Activated CD8-positive, alpha-beta memory T cell treated with anti-CD3 and anti-CD28 coated beads, Interleukin-2, amount 10 ng/mL, durations not matched to agents 7 days and 5 days (primary cell): ENCODE measurements around the gene PRRT1. TPM values are rescaled to one million over a fixed set of nuclear protein-coding genes. Genes with fewer than 3 reads are reported as not detected.

ENCODE experiments used
- ATAC-seq: fragments of 150-1000 bp; cut with Tn5 transposase; one replicate; pipeline ENCODE4 v1.10.0; 2021; ENCODE audit warnings: moderate library complexity
- CTCF ChIA-PET: fragments of 350-600 bp; sonication (Branson Sonifier 250); formaldehyde crosslinking; loops from one replicate; lab custom pipeline; 2021; ENCODE audit warnings: antibody characterized with exemption; lab: Charles Lee
- DNase-seq: peaks from one replicate; pipeline ENCODE4 v3.0.0-alpha.2; 2020
- H3K27ac Mint-ChIP-seq: one replicate; pipeline ENCODE4 v1.8.0; 2021; ENCODE audit warnings: mild to moderate bottlenecking, mixed read lengths
- H3K27me3 Mint-ChIP-seq: one replicate; pipeline ENCODE4 v1.8.0; 2021; ENCODE audit warnings: mixed read lengths
- H3K36me3 Mint-ChIP-seq: one replicate; pipeline ENCODE4 v1.8.0; 2021; ENCODE audit warnings: mild to moderate bottlenecking, mixed read lengths
- H3K4me1 Mint-ChIP-seq: one replicate; pipeline ENCODE4 v1.8.0; 2021; ENCODE audit warnings: mixed read lengths
- H3K4me3 Mint-ChIP-seq: one replicate; pipeline ENCODE4 v1.8.0; 2021; ENCODE audit warnings: mild to moderate bottlenecking, moderate library complexity, mixed read lengths
- H3K9me3 Mint-ChIP-seq: one replicate; pipeline ENCODE4 v1.8.0; 2022; ENCODE audit warnings: low read depth, mixed read lengths
- total RNA-seq, 2 experiments: library from RNA; stranded (reverse); gene quantifications; one replicate each; pipeline ENCODE4 v1.2.3, GENCODE V29; 2021

PRRT1 gene
- total RNA-seq, 2 experiments from 2014 or later, result 0.23 to 0.28 TPM

DNA sequence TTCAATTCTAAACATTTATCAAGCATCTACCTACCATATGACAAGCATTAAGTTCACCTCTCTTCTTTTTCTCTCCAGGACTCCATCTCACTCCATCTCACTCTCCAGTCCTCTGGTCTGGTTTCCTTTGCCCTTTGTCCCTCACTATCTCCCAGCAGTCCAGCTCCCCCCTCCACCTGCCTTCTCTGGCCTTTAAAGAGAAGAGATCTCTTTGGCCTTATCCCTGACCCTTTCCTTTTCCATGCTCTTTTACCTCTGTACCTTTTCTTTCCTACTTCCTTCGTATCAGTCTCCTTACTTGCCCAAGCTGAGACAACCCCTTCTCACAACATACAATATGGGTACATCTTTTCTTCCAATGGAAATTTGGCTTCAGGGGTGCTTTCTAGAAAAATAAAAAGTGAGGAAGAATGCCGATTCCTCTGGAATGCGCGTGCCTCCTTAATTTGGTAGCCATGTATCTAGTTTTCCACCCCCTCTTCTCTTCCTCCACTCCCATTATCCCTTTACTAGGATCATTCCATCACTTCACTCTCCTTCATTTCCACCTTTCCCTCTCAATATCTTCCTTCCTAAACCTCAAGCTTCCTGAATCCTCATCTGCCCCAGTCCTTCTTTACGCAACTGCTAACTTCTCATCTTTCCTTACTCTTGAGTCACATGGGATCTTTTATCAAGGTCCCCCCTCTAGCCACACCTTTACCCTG, 24.9 kb upstream of the PRRT1 start:
- Mint-ChIP-seq H3K4me1 (peaks cover 62% of the 10 kb centered on the region), H3K4me3 (peak overlapping the region; percentile 93), H3K36me3 (peaks cover 12% of the 10 kb centered on the region), H3K27ac (peak overlapping the region; percentile 94), H3K9me3 (no peaks in the 10 kb centered on the region), H3K27me3 (no peaks in the 10 kb centered on the region)
- CTCF ChIA-PET, result interaction anchor here (1.1 to 4.6 kb wide), 4 partner anchors 15 to 58 kb away, joined by 3 to 31 read pairs (median 8); partner anchors contain the start of genes GPSM3, PBX2 and PRRT1
- ATAC-seq (no peak), DNase-seq (no peak)

- no peaks in the 10 kb centered on the region for H3K27me3 Mint-ChIP-seq
- DNase-seq (peak; percentile 98), ATAC-seq (peak; percentile 62)
- H3K4me3 Mint-ChIP-seq, result peak within 1 kb of the TSS; percentile 93
- no peaks in the 10 kb centered on the region for H3K9me3 Mint-ChIP-seq
- CTCF ChIA-PET, result interaction anchor here (4.6 kb wide), 1 partner anchor 16 kb away, joined by 31 read pairs; the partner anchor contains the start of genes GPSM3 and PBX2
- H3K36me3 Mint-ChIP-seq, result peaks cover 12% of the 10 kb centered on the region
- peak within 1 kb of the TSS; percentile 94 for H3K27ac Mint-ChIP-seq
- peaks cover 59% of the 10 kb centered on the region for H3K4me1 Mint-ChIP-seq
Measured at GRCh38 chr6:32175711-32176475, 24.2 kb upstream of the PRRT1 start, which contains the start of gene AGPAT1. TSS of gene AGPAT1 (minus strand) at chr6:32176084. CDS start at chr6:32171496, 4,588 bp downstream.

DNA sequence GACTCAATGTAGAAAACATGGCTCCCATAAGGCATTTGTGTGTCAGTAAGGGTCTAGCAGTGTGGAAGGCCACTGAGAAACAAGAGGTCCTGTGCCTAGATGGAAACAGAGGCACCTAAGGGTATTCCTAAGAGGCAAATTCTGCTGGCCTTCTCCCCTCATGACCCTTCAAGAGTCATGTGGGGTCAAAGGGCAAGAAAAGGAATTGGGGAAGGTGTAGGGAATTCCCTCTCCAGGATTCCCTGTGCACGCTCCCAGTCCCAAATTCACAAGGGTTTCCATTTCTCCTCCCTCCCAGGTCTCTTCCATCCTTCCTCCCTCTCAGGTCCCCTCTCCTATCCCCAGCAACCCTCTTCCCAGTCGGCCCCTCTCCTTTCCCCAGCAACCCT, 23.6 kb upstream of the PRRT1 start:
- Mint-ChIP-seq H3K4me3 (peak overlapping the region; percentile 93), H3K27me3 (no peaks in the 10 kb centered on the region), H3K36me3 (peaks cover 7% of the 10 kb centered on the region), H3K27ac (peak overlapping the region; percentile 94), H3K4me1 (peaks cover 55% of the 10 kb centered on the region), H3K9me3 (no peaks in the 10 kb centered on the region)
- CTCF ChIA-PET, result no interaction called here
- no peak for ATAC-seq
- DNase-seq, result no peak

- CTCF ChIA-PET, result no interaction called here
Measured at GRCh38 chr6:32174416-32174815, 22.7 kb upstream of the PRRT1 start.

GRCh38 chr6:32173051-32173727, 21.4 kb upstream of the PRRT1 start:
- DNase-seq (no peak), ATAC-seq (no peak)
- no peaks in the 10 kb centered on the region for H3K27me3 Mint-ChIP-seq
- no peaks in the 10 kb centered on the region for H3K9me3 Mint-ChIP-seq
- H3K36me3 Mint-ChIP-seq, result peaks cover 4% of the 10 kb centered on the region
- H3K4me3 Mint-ChIP-seq, result no peak overlapping the region
- H3K4me1 Mint-ChIP-seq, result peaks cover 40% of the 10 kb centered on the region
- H3K27ac Mint-ChIP-seq, result peak overlapping the region; percentile 0
- CTCF ChIA-PET, result no interaction called here

More at GRCh38 chr6:32174416-32174815, 22.7 kb upstream of the PRRT1 start:
- Mint-ChIP-seq H3K9me3 (no peaks in the 10 kb centered on the region), H3K4me3 (peak overlapping the region; percentile 93), H3K27ac (no peak overlapping the region), H3K27me3 (no peaks in the 10 kb centered on the region), H3K4me1 (peaks cover 48% of the 10 kb centered on the region), H3K36me3 (peaks cover 8% of the 10 kb centered on the region)
- DNase-seq (no peak), ATAC-seq (no peak)

- Mint-ChIP-seq H3K4me3 (no peak overlapping the region), H3K27me3 (no peaks in the 10 kb centered on the region)
Measured at GRCh38 chr6:32171234-32171633, 19.5 kb upstream of the PRRT1 start.

GRCh38 chr6:32170294-32170693, 18.6 kb upstream of the PRRT1 start:
- Mint-ChIP-seq H3K36me3 (peaks cover 6% of the 10 kb centered on the region), H3K9me3 (no peaks in the 10 kb centered on the region), H3K4me3 (no peak overlapping the region), H3K4me1 (peaks cover 28% of the 10 kb centered on the region), H3K27me3 (no peaks in the 10 kb centered on the region), H3K27ac (no peak overlapping the region)
- DNase-seq, result no peak
- CTCF ChIA-PET, result no interaction called here
- ATAC-seq, result no peak

More at GRCh38 chr6:32171234-32171633, 19.5 kb upstream of the PRRT1 start:
- DNase-seq (no peak), ATAC-seq (no peak)
- H3K36me3 Mint-ChIP-seq, result peaks cover 6% of the 10 kb centered on the region
- H3K4me1 Mint-ChIP-seq, result peaks cover 30% of the 10 kb centered on the region
- CTCF ChIA-PET, result interaction anchor here (0.7 kb wide), 1 partner anchor 24 kb away, joined by 3 read pairs; no protein-coding TSS in a partner anchor
- no peak overlapping the region for H3K27ac Mint-ChIP-seq
- no peaks in the 10 kb centered on the region for H3K9me3 Mint-ChIP-seq

GRCh38 chr6:32168807-32169591, 17.3 kb upstream of the PRRT1 start:
- Mint-ChIP-seq H3K36me3 (peaks cover 6% of the 10 kb centered on the region), H3K27ac (no peak overlapping the region), H3K4me1 (peaks cover 15% of the 10 kb centered on the region), H3K27me3 (no peaks in the 10 kb centered on the region), H3K4me3 (no peak overlapping the region), H3K9me3 (no peaks in the 10 kb centered on the region)
- ATAC-seq, result no peak
- no peak for DNase-seq
- CTCF ChIA-PET, result interaction anchor here (1.3 kb wide), 1 partner anchor 50 kb away, joined by 3 read pairs; no protein-coding TSS in a partner anchor

DNA sequence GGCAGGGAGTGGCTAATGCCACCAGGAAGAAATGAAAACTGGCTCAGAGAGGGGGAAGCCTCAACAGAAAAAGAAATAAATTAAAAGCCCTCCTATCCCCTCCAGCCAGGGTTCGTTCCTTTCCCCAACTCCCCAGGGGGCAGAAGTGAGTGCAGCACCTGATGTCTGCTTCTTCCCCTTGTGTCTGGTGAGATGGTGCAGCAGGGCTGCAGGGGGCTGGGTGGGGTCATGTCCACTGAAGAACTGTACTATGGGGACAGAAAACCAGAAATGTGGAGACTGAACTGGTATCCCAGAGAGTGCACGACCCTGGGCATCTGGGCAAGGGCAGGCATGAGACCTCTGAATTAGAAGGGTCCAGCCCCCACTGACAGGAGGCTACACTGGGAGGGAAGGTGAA, 16.6 kb upstream of the PRRT1 start:
- Mint-ChIP-seq H3K4me3 (no peak overlapping the region), H3K36me3 (peaks cover 6% of the 10 kb centered on the region), H3K27ac (peak overlapping the region; percentile 26), H3K9me3 (no peaks in the 10 kb centered on the region), H3K4me1 (peaks cover 8% of the 10 kb centered on the region), H3K27me3 (no peaks in the 10 kb centered on the region)
- ATAC-seq, result no peak
- no peak for DNase-seq
- CTCF ChIA-PET, result no interaction called here

DNA sequence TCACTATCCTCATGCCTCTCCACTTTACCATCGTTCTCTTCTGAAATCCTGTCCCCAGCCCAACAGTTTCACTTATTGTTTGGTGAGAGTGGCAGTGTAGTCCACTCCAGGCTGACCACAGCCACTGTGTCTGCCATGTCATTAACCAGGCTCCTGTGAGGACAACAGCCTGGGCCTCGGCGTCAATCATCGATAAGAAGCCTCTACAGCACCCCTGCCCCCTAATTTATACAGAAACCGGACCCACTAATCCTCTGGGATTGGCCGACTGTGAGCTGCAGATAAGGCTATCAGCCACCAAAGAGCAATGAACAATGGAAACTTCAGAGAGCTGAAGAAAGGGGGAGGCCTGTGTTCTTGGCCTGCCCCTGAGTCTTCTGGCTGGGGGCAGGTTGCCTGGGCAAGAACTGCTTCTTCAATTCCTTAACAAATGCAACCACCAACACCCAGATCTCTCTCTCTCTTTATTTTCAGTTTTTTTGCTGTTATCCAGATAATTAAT, 16.1 kb upstream of the PRRT1 start:
- no peaks in the 10 kb centered on the region for H3K27me3 Mint-ChIP-seq
- no peak overlapping the region for H3K27ac Mint-ChIP-seq
- no peak overlapping the region for H3K4me3 Mint-ChIP-seq
- CTCF ChIA-PET, result no interaction called here
- H3K36me3 Mint-ChIP-seq, result peaks cover 6% of the 10 kb centered on the region
- H3K9me3 Mint-ChIP-seq, result no peaks in the 10 kb centered on the region
- ATAC-seq, result no peak
- H3K4me1 Mint-ChIP-seq, result peaks cover 3% of the 10 kb centered on the region
- no peak for DNase-seq

DNA sequence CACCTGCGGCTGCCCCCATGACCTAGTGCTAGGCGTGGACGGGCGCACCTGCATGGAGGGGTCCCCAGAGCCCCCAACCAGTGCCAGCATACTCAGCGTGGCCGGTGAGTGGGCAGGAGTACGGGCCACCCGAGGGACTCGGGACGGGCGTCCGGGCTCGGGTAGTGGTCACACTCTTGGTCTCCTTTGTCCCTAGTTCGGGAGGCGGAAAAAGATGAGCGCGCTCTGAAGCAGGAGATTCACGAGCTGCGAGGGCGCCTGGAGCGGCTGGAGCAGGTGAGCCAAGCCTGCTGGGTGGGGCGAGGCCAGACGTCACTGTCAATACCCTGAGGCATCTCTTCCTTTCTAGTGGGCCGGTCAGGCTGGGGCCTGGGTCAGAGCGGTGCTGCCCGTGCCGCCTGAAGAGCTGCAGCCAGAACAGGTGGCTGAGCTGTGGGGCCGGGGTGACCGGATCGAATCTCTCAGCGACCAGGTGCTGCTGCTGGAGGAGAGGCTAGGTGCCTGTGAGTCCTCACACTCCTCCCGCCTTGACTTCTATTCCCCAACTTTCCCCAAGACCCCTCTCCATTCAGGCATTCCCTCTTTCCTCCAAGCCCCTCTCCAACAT, 15.5 kb upstream of the PRRT1 start:
- H3K27me3 Mint-ChIP-seq, result no peaks in the 10 kb centered on the region
- H3K9me3 Mint-ChIP-seq, result no peaks in the 10 kb centered on the region
- peaks cover 6% of the 10 kb centered on the region for H3K36me3 Mint-ChIP-seq
- CTCF ChIA-PET, result no interaction called here
- no peak overlapping the region for H3K27ac Mint-ChIP-seq
- ATAC-seq, result no peak
- DNase-seq, result no peak
- H3K4me1 Mint-ChIP-seq, result no peaks in the 10 kb centered on the region
- H3K4me3 Mint-ChIP-seq, result no peak overlapping the region

- ATAC-seq (no peak), DNase-seq (no peak)
- Mint-ChIP-seq H3K9me3 (no peaks in the 10 kb centered on the region), H3K36me3 (peaks cover 6% of the 10 kb centered on the region), H3K27me3 (no peaks in the 10 kb centered on the region), H3K4me1 (no peaks in the 10 kb centered on the region), H3K27ac (no peak overlapping the region), H3K4me3 (no peak overlapping the region)
- CTCF ChIA-PET, result no interaction called here
Measured at GRCh38 chr6:32166411-32167061, 14.8 kb upstream of the PRRT1 start.
